ENCODE measurements around the gene LIN7C.

The LIN7C gene

DNA sequence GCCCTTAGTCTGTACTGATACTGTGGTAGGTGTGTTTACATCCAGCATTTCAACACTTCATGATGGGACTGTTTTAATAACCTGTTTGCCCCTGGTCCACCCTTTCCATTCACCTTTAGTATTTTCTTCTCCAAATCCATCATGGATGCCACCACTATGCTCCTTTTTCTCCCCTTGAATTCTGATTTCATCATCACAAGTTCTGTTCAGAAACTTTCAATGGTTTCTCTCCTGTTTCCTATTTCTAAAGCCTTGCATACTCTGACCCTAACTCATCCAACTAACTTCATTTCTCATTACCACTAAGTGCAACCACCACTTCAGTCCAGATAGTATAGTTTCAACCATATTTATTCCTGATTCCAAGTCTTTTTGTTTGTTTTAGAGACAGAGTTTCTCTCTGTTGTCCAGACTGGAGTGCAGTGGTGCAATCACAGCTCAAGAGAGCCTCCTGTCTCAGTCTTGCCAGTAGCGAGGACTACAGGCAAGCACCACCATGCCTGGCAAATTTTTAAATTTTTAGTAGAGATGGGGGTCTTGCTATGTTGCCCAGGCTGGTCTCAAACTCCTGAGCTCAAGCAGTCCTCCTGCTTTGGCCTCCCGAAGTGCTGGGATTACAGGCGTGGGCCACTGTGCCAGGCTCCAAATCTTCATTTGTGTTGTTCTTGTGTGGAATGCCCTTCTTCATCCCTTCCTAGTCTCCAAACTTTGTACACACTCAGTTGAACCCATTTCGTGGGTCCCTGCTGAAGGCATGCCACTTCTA, 1.2 kb upstream of the LIN7C start:
- no peak for DNase-seq (ENCODE audit: insufficient read length)
- no peak for FAIRE-seq
- TF ChIP-seq TAF1 (IDR thresholded peaks at IDR 0.05; ENCODE audit: borderline replicate concordance, low read depth, low read length) (no peak), POLR2A (IDR thresholded peaks at IDR 0.05; ENCODE audit: low read depth, low read length) (no peak), POLR2AphosphoS5 (IDR thresholded peaks at IDR 0.05; ENCODE audit: low read depth, low read length) (no peak)

DNA sequence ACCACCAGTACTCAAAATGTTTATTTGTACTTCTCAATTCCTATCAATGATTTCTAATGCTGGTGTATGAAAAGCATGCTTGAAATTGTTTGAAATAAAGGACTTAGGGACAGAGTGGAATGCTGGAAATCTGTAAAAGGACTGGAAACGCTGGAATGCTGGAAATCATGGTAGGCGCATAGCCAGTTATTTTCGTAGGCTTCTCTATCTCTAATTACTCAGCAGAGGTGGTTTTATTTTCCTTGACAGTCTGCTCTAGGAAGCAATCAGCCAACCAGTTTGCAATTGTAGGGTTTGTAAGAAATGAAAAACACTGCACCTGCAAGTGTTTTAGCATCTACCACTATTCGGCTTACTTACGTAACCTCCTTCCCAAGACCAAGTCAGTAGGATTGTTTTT, 788 bp downstream of the LIN7C start:
- DNase-seq (ENCODE audit: insufficient read length) (no peak), FAIRE-seq (no peak)
- TF ChIP-seq POLR2AphosphoS5 (IDR thresholded peaks at IDR 0.05; ENCODE audit: low read depth, low read length) (no peak), TAF1 (IDR thresholded peaks at IDR 0.05; ENCODE audit: borderline replicate concordance, low read depth, low read length) (no peak), POLR2A (IDR thresholded peaks at IDR 0.05; ENCODE audit: low read depth, low read length) (no peak)

DNA sequence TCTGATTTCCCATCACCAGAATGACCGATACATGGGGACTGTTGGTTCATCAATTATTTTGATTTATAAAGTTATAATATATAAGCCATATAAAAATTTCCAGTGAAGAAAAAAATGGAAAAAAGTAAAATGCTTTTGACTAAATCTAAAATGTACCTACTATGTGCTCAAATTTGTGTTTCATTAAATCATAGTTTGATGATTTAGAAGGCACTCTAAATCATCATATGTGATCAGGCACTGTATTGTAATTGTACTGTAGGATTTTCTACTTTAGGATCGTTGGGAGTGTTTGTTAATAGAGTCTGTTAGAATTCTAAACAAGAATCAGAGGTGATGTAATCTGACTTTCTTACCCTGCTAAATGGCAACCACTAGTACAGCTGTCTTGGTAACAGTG, 2.4 kb downstream of the LIN7C start:
- DNase-seq (ENCODE audit: insufficient read length) (no peak), FAIRE-seq (no peak)
- TF ChIP-seq POLR2A (IDR thresholded peaks at IDR 0.05; ENCODE audit: low read depth, low read length) (no peak), POLR2AphosphoS5 (IDR thresholded peaks at IDR 0.05; ENCODE audit: low read depth, low read length) (no peak), TAF1 (IDR thresholded peaks at IDR 0.05; ENCODE audit: borderline replicate concordance, low read depth, low read length) (no peak)

DNA sequence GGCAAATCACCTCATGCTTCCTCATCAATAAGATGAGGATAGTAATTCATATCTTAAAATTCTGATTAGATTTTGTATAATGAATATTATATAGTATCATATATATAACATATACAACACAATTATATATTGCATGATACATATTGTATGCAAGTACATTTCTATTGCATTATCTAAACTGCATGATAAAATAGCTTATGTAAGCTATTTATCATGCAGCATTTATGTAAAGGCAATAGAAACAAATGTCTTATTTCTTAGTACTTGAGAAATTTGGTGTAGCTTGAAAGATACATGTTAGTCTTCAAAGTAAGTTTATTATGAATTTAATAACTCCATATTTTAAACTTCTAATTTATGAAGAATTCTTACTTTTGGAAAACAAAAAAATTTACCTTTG, 5.5 kb downstream of the LIN7C start:
- FAIRE-seq (no peak), DNase-seq (ENCODE audit: insufficient read length) (no peak)
- TF ChIP-seq POLR2AphosphoS5 (IDR thresholded peaks at IDR 0.05; ENCODE audit: low read depth, low read length) (no peak), POLR2A (IDR thresholded peaks at IDR 0.05; ENCODE audit: low read depth, low read length) (no peak), TAF1 (IDR thresholded peaks at IDR 0.05; ENCODE audit: borderline replicate concordance, low read depth, low read length) (no peak)

DNA sequence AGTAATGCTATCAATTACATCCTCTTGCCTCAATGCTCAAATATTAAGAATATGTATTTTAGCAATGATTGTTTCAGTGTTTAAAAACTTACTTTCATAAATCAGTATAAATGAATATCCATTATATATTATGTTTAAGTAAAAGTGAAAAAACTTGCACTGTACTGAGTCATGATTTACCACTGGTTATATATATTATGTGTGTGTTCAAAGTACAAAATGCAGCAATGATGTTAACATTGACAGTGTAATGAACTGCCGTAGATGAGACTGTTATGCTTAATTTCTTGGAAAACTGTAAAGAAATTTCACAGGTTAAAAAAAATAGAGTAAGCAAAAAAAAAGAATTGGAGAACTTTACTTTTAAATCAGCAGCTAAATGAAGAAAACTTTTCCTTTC, 8.7 kb downstream of the LIN7C start:
- TF ChIP-seq POLR2AphosphoS5 (IDR thresholded peaks at IDR 0.05; ENCODE audit: low read depth, low read length) = no peak
- TF ChIP-seq TAF1 (IDR thresholded peaks at IDR 0.05; ENCODE audit: borderline replicate concordance, low read depth, low read length) = no peak
- TF ChIP-seq POLR2A (IDR thresholded peaks at IDR 0.05; ENCODE audit: low read depth, low read length) = no peak
- FAIRE-seq (no peak), DNase-seq (ENCODE audit: insufficient read length) (no peak)

DNA sequence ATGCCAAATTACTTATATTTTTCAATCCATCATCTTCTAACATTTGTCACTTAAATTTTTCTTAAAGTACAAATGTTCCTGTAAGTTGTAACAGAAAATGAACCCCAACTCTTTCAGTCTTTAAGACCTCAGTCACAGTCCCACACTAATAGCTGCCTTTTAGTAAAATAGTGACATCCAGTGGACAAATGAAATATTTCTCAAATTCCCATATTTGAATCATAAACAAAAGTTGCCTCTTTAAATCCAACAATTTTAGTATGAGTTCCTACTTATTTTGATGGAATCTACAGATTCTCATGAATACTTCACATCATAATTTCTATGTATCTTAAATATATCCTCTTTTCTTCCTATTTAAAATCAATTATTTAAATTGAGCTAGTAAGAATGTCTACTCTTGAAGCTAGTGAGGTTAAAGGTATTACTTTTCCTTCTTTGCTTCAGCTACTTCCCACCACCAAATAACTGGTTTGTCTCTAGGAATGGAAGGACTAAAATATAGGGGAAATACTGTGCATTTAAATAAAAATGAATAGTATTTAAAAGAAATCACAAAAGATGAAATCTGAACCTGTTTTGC, 9.2 kb downstream of the LIN7C start:
- TF ChIP-seq TAF1 (IDR thresholded peaks at IDR 0.05; ENCODE audit: borderline replicate concordance, low read depth, low read length) = no peak
- TF ChIP-seq POLR2AphosphoS5 (IDR thresholded peaks at IDR 0.05; ENCODE audit: low read depth, low read length) = no peak
- TF ChIP-seq POLR2A (IDR thresholded peaks at IDR 0.05; ENCODE audit: low read depth, low read length) = no peak
- no peak for DNase-seq (ENCODE audit: insufficient read length)

DNA sequence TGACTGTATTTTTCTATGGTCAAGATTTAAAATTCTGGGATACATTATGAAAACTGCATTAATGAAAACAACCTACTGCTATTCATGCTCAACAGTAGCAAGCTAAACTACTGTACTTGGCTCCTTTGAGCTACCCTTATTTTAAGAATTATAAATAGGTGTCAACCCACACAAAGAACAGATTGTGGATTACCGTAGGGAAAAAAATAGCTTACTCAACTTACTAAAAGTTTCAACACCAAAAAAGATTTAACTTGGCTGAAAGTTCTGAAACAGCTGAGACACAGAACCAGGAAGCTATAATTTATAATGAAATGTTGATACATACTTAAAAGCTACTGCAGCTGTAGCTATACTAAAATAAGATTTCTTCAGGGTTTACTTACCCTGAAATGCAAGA, 10.1 kb downstream of the LIN7C start:
- DNase-seq (ENCODE audit: insufficient read length) = no peak
- FAIRE-seq = no peak
- no peak for TF ChIP-seq POLR2A (IDR thresholded peaks at IDR 0.05; ENCODE audit: low read depth, low read length)
- TF ChIP-seq POLR2AphosphoS5 (IDR thresholded peaks at IDR 0.05; ENCODE audit: low read depth, low read length) = no peak
- no peak for TF ChIP-seq TAF1 (IDR thresholded peaks at IDR 0.05; ENCODE audit: borderline replicate concordance, low read depth, low read length)

More for the DNA sequence above, 9.2 kb downstream of the LIN7C start:
- FAIRE-seq = peak; percentile 80

DNA sequence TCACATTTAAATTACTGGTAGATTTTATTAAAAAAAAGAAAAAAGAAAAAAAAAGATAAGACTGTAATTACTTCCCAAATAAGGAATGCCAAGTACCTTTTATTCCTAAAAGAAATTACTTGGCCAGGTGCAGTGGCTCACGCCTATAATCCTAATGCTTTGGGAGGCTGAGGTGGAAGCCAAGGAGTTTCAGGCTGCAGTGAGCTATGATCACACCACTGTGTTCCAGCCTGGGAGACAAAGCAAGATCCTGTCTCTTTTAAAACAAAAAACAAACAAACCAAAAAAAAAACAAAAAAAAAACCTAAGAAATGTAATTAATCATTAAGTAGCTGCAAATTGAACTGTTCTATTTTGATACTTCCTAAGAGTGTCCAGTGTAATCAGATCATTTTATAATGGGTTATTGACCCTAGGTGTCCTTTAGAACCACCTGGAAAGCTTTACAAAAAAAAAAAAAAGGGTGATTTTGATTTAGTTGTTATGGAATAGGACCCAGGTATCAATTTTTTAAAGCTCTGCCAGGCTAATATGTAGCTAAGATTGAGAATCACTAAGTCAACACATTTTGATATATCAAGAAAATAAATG, 10.8 kb downstream of the LIN7C start:
- TF ChIP-seq POLR2A (IDR thresholded peaks at IDR 0.05; ENCODE audit: low read depth, low read length) (no peak), TAF1 (IDR thresholded peaks at IDR 0.05; ENCODE audit: borderline replicate concordance, low read depth, low read length) (no peak), POLR2AphosphoS5 (IDR thresholded peaks at IDR 0.05; ENCODE audit: low read depth, low read length) (no peak)
- DNase-seq (ENCODE audit: insufficient read length) = no peak
- FAIRE-seq = no peak

DNA sequence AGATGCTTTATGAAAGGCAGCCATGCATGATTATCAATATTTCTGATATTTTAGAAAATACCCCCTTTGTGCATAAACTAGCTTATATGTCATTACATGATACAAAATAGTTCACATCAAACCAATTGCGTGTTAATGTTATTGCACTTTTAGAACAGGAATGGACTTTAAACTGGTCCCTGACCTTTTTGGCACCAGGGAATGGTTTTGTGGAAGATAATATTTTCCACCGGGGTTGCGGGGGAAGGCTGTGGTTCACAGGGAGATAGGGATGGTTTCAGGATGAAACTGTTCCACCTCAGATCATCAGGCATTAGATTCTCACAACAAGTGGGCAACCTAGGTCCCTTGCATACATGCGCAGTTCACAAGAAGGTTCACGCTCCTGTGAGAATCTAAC, 17.5 kb downstream of the LIN7C start:
- TF ChIP-seq TAF1 (IDR thresholded peaks at IDR 0.05; ENCODE audit: borderline replicate concordance, low read depth, low read length) (no peak), POLR2AphosphoS5 (IDR thresholded peaks at IDR 0.05; ENCODE audit: low read depth, low read length) (no peak), POLR2A (IDR thresholded peaks at IDR 0.05; ENCODE audit: low read depth, low read length) (no peak)
- DNase-seq (ENCODE audit: insufficient read length) = no peak
- no peak for FAIRE-seq

DNA sequence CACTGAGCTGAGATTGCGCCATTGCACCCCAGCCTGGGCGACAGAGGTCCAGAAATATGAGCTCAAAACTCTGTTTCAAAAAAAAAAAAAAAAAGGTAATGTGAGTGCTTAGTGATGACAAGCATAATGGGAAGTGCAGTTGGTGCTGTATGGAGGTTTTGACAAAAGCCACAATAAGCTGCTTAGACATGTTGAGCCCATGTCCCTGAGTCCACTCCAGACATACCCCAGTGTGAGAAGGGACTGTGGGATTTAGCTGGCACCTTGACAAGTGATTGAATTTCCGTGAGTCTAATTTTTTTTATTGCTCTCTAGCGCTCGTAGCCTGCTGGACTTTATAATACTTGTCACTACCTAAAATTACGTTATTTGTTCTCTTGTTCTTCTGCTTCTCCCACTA, 18.9 kb downstream of the LIN7C start:
- TF ChIP-seq POLR2A (IDR thresholded peaks at IDR 0.05; ENCODE audit: low read depth, low read length) (no peak), POLR2AphosphoS5 (IDR thresholded peaks at IDR 0.05; ENCODE audit: low read depth, low read length) (no peak), TAF1 (IDR thresholded peaks at IDR 0.05; ENCODE audit: borderline replicate concordance, low read depth, low read length) (no peak)
- FAIRE-seq (no peak), DNase-seq (ENCODE audit: insufficient read length) (no peak)

DNA sequence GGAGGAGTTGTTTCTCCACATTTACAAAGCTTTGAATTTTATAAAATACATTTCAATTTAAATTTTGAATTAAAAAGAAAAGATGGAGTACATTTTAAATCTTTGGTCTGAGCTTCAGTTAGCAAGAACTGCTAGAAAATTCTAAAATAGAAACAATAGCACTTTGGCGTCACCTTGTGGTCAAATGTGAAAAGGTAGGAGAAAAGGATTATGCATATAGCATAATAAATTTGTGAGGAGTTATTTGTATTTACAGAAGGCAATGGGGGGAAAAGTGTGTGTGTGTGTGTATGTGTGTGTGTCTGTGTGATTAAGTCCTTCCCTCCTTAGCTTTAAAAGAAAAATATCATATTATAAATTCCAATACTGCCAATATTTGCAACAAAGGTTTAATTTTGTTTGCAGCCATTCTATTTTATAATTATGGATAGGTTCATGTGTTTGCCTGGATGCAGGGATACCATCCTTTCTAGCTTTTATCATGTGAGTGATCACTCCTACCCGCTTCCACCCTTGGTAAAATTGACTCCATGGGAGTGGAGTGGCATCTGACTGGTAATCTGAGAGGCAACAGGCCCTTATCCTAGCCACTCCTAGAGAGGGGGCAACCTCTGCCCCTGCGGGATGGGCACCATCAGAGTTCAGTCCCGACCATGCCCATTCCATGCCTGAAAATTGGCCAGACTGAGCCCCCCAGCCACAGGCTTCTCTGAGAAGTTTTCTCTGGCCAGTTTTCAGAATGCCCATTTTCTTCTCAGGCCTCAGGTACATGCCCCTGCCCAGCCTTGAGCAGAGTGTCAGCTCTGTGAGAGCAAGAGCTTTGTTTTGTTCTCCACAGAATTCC, 20.4 kb downstream of the LIN7C start:
- TF ChIP-seq TAF1 (IDR thresholded peaks at IDR 0.05; ENCODE audit: borderline replicate concordance, low read depth, low read length) (no peak), POLR2A (IDR thresholded peaks at IDR 0.05; ENCODE audit: low read depth, low read length) (no peak), POLR2AphosphoS5 (IDR thresholded peaks at IDR 0.05; ENCODE audit: low read depth, low read length) (no peak)
- FAIRE-seq = peak; percentile 61

More for the DNA sequence above, 20.4 kb downstream of the LIN7C start:
- no peak for DNase-seq (ENCODE audit: insufficient read length)
